ENCODE results near the gene DBN1.

DNA sequence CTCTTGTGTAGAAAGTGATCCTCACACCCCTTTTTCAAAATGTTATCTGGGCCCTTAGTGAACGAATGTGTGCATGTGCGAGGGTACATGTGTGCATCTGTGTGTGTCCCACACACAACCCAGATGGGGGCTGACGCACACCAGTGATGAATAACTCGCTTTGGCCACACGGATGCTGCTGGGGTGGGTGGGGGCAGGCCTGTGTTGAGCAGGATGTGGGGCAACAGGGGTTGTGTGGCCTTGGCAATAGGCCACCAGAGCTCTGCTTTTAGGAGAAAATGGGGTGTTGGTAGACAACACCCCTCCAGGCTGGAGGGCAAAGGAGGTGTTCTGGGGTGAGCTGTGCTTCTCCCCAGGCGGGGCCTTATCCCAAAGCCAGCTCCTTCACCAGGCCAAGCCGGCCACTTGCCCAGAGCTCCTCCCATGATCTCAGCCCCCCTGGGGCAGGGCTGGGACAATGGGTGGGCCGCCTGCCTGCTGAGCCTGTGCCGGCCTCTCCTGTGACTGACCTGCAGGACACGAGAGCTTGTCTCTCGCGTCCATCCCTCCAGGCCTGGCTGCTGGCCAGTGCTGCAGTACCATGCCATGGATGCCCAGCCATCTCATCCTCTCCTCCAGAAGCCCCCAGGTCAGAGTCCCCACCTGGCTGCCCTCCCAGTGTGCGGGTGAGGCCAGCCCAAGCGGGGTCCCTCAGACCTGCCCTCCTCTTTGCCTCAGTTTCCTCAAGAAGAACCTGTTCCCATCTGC is 1.7 kb downstream of the DBN1 start:
- TF ChIP-seq, protein P1, sequence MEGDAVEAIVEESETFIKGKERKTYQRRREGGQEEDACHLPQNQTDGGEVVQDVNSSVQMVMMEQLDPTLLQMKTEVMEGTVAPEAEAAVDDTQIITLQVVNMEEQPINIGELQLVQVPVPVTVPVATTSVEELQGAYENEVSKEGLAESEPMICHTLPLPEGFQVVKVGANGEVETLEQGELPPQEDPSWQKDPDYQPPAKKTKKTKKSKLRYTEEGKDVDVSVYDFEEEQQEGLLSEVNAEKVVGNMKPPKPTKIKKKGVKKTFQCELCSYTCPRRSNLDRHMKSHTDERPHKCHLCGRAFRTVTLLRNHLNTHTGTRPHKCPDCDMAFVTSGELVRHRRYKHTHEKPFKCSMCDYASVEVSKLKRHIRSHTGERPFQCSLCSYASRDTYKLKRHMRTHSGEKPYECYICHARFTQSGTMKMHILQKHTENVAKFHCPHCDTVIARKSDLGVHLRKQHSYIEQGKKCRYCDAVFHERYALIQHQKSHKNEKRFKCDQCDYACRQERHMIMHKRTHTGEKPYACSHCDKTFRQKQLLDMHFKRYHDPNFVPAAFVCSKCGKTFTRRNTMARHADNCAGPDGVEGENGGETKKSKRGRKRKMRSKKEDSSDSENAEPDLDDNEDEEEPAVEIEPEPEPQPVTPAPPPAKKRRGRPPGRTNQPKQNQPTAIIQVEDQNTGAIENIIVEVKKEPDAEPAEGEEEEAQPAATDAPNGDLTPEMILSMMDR (IDR thresholded peaks at IDR 0.05; ENCODE audit: insufficient read depth, low read depth, low read length), result no peak
- no peak for TF ChIP-seq EZH2 (IDR thresholded peaks at IDR 0.05; ENCODE audit: insufficient read depth, low read length)

Data from astrocyte (in vitro differentiated cells and primary cell).